PFSK-1 (cell line): ENCODE measurements around the gene SLC25A51.

Experiments
- FOXP2 ChIP-seq: optimal IDR thresholded peaks from 2 replicates; pipeline ENCODE3; 2011; ENCODE audit warnings: borderline replicate concordance, control low read depth, inconsistent platforms; ENCODE audit not compliant: insufficient read depth; ENCODE audit errors: extremely low read length, extremely low read depth
- POLR2AphosphoS5 ChIP-seq: IDR thresholded peaks from 2 replicates; pipeline ENCODE4 v1.6.1; 2012; ENCODE audit warnings: low read depth, mild to moderate bottlenecking, control low read depth, low read length, moderate library complexity
- REST ChIP-seq, 2 experiments: IDR thresholded peaks; 2 replicates each; pipeline versions ENCODE4 v1.6.1 to v1.8.0; 2011 to 2012; ENCODE audit warnings: low read depth in 2 of 2, low read length in 2 of 2, control low read depth in 1 of 2, inconsistent platforms in 1 of 2, mild to moderate bottlenecking in 1 of 2, moderate library complexity in 1 of 2; ENCODE audit not compliant: insufficient read depth in 1 of 2
- SIN3A ChIP-seq: IDR thresholded peaks from 2 replicates; pipeline ENCODE4 v1.6.1; 2012; ENCODE audit warnings: mild to moderate bottlenecking, low read length, moderate library complexity, borderline replicate concordance; ENCODE audit not compliant: insufficient read depth
- TAF1 ChIP-seq: IDR thresholded peaks from 2 replicates; pipeline ENCODE4 v1.6.1; 2012; ENCODE audit warnings: low read length, control low read depth, borderline replicate concordance; ENCODE audit not compliant: insufficient read depth

Gene SLC25A51

GRCh38 chr9:37892063-37892462 is 11.9 kb downstream of the SLC25A51 start:
- TF ChIP-seq REST (IDR thresholded peaks at IDR 0.05; ENCODE audit: insufficient read depth in 1 of 2, low read depth in 2 of 2, low read length in 2 of 2) (no peak), FOXP2 (no peak), TAF1 (no peak)

- TF ChIP-seq TAF1: no peak
- TF ChIP-seq POLR2AphosphoS5: no peak
- TF ChIP-seq FOXP2: no peak
- no peak for TF ChIP-seq REST (IDR thresholded peaks at IDR 0.05; ENCODE audit: insufficient read depth in 1 of 2, low read depth in 2 of 2, low read length in 2 of 2)
- no peak for TF ChIP-seq SIN3A
Measured at GRCh38 chr9:37889536-37889935, 14.4 kb downstream of the SLC25A51 start.

DNA sequence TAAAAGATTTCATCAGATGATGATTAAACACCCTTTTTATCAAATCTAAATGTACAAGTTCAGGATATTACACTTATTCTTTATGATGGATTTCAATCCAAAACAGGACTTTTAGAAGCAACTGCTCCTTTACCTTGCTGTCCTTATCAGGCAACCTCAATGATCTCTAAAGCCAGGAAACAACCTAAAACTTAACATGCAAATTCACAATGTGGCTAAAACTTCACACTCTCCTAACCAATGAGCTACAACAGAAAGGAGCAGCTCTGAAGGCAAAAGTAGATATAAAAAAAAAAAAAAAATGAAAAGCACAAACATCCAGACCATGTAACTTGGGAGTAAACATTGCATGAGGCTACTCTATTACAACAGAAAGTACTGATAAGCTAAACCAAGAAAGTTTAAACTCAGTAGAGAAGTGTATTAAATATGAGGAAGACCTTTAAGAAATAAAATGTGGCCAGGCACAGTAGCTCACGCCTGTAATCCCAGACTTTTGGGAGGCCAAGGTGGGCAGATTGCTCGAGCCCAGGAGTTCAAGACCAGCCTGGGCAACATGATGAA is 22.9 kb downstream of the SLC25A51 start:
- TF ChIP-seq REST (IDR thresholded peaks at IDR 0.05; ENCODE audit: insufficient read depth in 1 of 2, low read depth in 2 of 2, low read length in 2 of 2): no peak
- TF ChIP-seq FOXP2: no peak
- TF ChIP-seq POLR2AphosphoS5: no peak
- no peak for TF ChIP-seq TAF1
- TF ChIP-seq SIN3A: no peak

GRCh38 chr9:37876376-37876775 is 27.6 kb downstream of the SLC25A51 start:
- TF ChIP-seq POLR2AphosphoS5: no peak
- TF ChIP-seq FOXP2: no peak
- no peak for TF ChIP-seq SIN3A
- TF ChIP-seq TAF1: no peak
- no peak for TF ChIP-seq REST (IDR thresholded peaks at IDR 0.05; ENCODE audit: insufficient read depth in 1 of 2, low read depth in 2 of 2, low read length in 2 of 2)

DNA sequence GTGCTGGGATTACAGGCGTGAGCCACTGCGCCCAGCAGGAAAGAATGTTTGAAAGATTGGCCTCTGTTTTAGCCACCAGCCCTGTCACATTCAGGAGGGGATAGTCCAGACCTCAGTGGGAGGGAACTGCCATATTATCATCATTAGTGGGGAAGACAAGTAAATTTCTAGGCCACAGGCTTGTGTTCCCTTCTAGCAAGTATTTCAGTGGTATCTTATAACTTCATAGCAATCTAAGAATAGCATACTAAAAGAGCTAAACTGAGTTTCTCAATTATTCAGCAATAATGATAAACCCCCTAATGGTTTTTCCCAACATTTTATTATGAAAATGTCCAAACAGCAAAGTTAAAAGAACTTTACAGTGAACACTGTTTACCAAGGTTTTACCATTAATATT is 30.0 kb downstream of the SLC25A51 start:
- TF ChIP-seq FOXP2: no peak
- TF ChIP-seq TAF1: no peak
- TF ChIP-seq REST (IDR thresholded peaks at IDR 0.05; ENCODE audit: insufficient read depth in 1 of 2, low read depth in 2 of 2, low read length in 2 of 2): no peak
